ENCODE results near the gene SYCN.

The SYCN gene

GRCh38 chr19:39194832-39195542, 9.1 kb downstream of the SYCN start:
- no peak for DNase-seq

- DNase-seq = no peak
Observed at GRCh38 chr19:39193803-39194202, 10.3 kb downstream of the SYCN start.

GRCh38 chr19:39192846-39193245, 11.2 kb downstream of the SYCN start:
- DNase-seq = peak; percentile 29

- DNase-seq = no peak
Observed at GRCh38 chr19:39190768-39191167, 13.3 kb downstream of the SYCN start.

- DNase-seq = no peak
Observed at GRCh38 chr19:39188960-39189359, 15.1 kb downstream of the SYCN start.

- DNase-seq = no peak
Observed at GRCh38 chr19:39187552-39187943, 16.5 kb downstream of the SYCN start.

- no peak for DNase-seq
Observed at GRCh38 chr19:39186391-39186790, 17.7 kb downstream of the SYCN start.

- DNase-seq = no peak
Observed at GRCh38 chr19:39183104-39183503, 21.0 kb downstream of the SYCN start.

- DNase-seq = no peak
Observed at GRCh38 chr19:39182174-39182505, 21.9 kb downstream of the SYCN start.

GRCh38 chr19:39181500-39182173, 22.4 kb downstream of the SYCN start:
- no peak for DNase-seq

GRCh38 chr19:39180749-39181148, 23.3 kb downstream of the SYCN start:
- no peak for DNase-seq

GRCh38 chr19:39179754-39180153, 24.3 kb downstream of the SYCN start:
- DNase-seq = no peak

GRCh38 chr19:39178296-39179006, 25.6 kb downstream of the SYCN start:
- DNase-seq = no peak

GRCh38 chr19:39177736-39178135, 26.3 kb downstream of the SYCN start:
- DNase-seq = no peak

- no peak for DNase-seq
Observed at GRCh38 chr19:39177110-39177699, 26.9 kb downstream of the SYCN start.

- DNase-seq = no peak
Observed at GRCh38 chr19:39175564-39175963, 28.5 kb downstream of the SYCN start.

GRCh38 chr19:39174558-39175544, 29.2 kb downstream of the SYCN start:
- no peak for DNase-seq

- DNase-seq = no peak
Observed at GRCh38 chr19:39174142-39174541, 29.9 kb downstream of the SYCN start.

GRCh38 chr19:39173502-39173991, 30.5 kb downstream of the SYCN start:
- no peak for DNase-seq

- no peak for DNase-seq
Observed at GRCh38 chr19:39172700-39173501, 31.2 kb downstream of the SYCN start.
